GM06990 (cell line): Measurements from ENCODE around the gene HOXA3.

ENCODE experiments used
- DNase-seq: peaks from one replicate; pipeline ENCODE4 v3.0.0-alpha.2; 2011; ENCODE audit not compliant: insufficient read length; ENCODE audit errors: extremely low read depth
- H3K27me3 ChIP-seq: replicated peaks from 2 replicates; pipeline ENCODE4 v1.6.0; 2011; ENCODE audit warnings: low read length; ENCODE audit not compliant: control insufficient read depth, insufficient read depth
- H3K36me3 ChIP-seq: 2 replicates; pipeline ENCODE4 v1.5.1; 2011; ENCODE audit warnings: low read length; ENCODE audit not compliant: control insufficient read depth, insufficient read depth
- H3K4me3 ChIP-seq: replicated peaks from 2 replicates; pipeline ENCODE4 v1.5.1; 2011; ENCODE audit warnings: low read depth, mild to moderate bottlenecking, control low read depth, low read length
- CTCF ChIP-seq: IDR thresholded peaks from 2 replicates; pipeline ENCODE4 v1.5.1; 2011; ENCODE audit warnings: low read length, control low read depth, mild to moderate bottlenecking, inconsistent platforms; ENCODE audit not compliant: insufficient read depth, poor library complexity, severe bottlenecking

HOXA3 gene

GRCh38 chr7:27125986-27126394 lies 26.4 kb downstream of the HOXA3 start:
- no peak overlapping the region for H3K4me3 ChIP-seq
- H3K36me3 ChIP-seq = no peaks in the 10 kb centered on the region
- no peak for DNase-seq
- TF ChIP-seq CTCF = no peak
- H3K27me3 ChIP-seq = no peaks in the 10 kb centered on the region

- no peak for DNase-seq
- Histone ChIP-seq H3K4me3 (no peak overlapping the region), H3K27me3 (no peaks in the 10 kb centered on the region), H3K36me3 (no peaks in the 10 kb centered on the region)
- TF ChIP-seq CTCF = no peak
These were observed 27.3 kb downstream of the HOXA3 start for GRCh38 chr7:27124902-27125689.

GRCh38 chr7:27124096-27124901 lies 28.1 kb downstream of the HOXA3 start:
- DNase-seq = no peak
- TF ChIP-seq CTCF = no peak
- no peak overlapping the region for H3K4me3 ChIP-seq
- no peaks in the 10 kb centered on the region for H3K27me3 ChIP-seq
- H3K36me3 ChIP-seq = no peaks in the 10 kb centered on the region

GRCh38 chr7:27123477-27124053 lies 28.8 kb downstream of the HOXA3 start:
- Histone ChIP-seq H3K27me3 (no peaks in the 10 kb centered on the region), H3K4me3 (no peak overlapping the region), H3K36me3 (no peaks in the 10 kb centered on the region)
- no peak for TF ChIP-seq CTCF
- no peak for DNase-seq

GRCh38 chr7:27123007-27123476 lies 29.3 kb downstream of the HOXA3 start:
- H3K27me3 ChIP-seq = no peaks in the 10 kb centered on the region
- DNase-seq = no peak
- no peak for TF ChIP-seq CTCF
- H3K4me3 ChIP-seq = no peak overlapping the region
- no peaks in the 10 kb centered on the region for H3K36me3 ChIP-seq
